Measurements from ENCODE around the gene SIGLEC9. TPM values are rescaled to one million over a fixed set of nuclear protein-coding genes. Genes with fewer than 3 reads are reported as not detected.

The SIGLEC9 gene
- total and polyA plus RNA-seq, 8 donors: 0.63 to 46.5 (median 1.4) TPM

GRCh38 chr19:51091126-51091525 lies 33.6 kb upstream of the SIGLEC9 start:
- ATAC-seq: no peak
- TF ChIP-seq CTCF (IDR thresholded peaks at IDR 0.05): no peak
- Histone ChIP-seq H3K4me1 (peaks cover 0 to 5% of the 10 kb centered on the region in 2 donors), H3K4me3 (no peak overlapping the region), H3K9me3 (no peaks in the 10 kb centered on the region), H3K27ac (no peak overlapping the region), H3K27me3 (no peaks in the 10 kb centered on the region), H3K36me3 (no peaks in the 10 kb centered on the region)
- intact Hi-C loops (cut with DNase I): no loop called here
- no peak for DNase-seq

- Histone ChIP-seq H3K9me3 (no peaks in the 10 kb centered on the region), H3K27me3 (no peaks in the 10 kb centered on the region), H3K36me3 (no peaks in the 10 kb centered on the region), H3K27ac (no peak overlapping the region), H3K4me1 (peaks cover 0 to 13% of the 10 kb centered on the region in 2 donors), H3K4me3 (no peak overlapping the region)
- TF ChIP-seq CTCF (IDR thresholded peaks at IDR 0.05): no peak
- ATAC-seq: no peak
- DNase-seq: no peak
- intact Hi-C loops (cut with DNase I): no loop called here
Observed at GRCh38 chr19:51091895-51092873, 32.5 kb upstream of the SIGLEC9 start.

GRCh38 chr19:51093101-51093500 lies 31.6 kb upstream of the SIGLEC9 start:
- ATAC-seq: no peak
- Histone ChIP-seq H3K4me1 (peaks cover 0 to 14% of the 10 kb centered on the region in 2 donors), H3K36me3 (peaks cover 0 to 4% of the 10 kb centered on the region in 2 donors), H3K27ac (no peak overlapping the region), H3K4me3 (no peak overlapping the region), H3K27me3 (no peaks in the 10 kb centered on the region), H3K9me3 (no peaks in the 10 kb centered on the region)
- no peak for DNase-seq
- TF ChIP-seq CTCF (IDR thresholded peaks at IDR 0.05): no peak
- intact Hi-C loops (cut with DNase I): no loop called here

GRCh38 chr19:51093510-51094345 lies 31.0 kb upstream of the SIGLEC9 start:
- ATAC-seq (no peak), DNase-seq (no peak)
- Histone ChIP-seq H3K36me3 (peaks cover 0 to 8% of the 10 kb centered on the region in 2 donors), H3K27me3 (no peaks in the 10 kb centered on the region), H3K27ac (no peak overlapping the region), H3K9me3 (no peaks in the 10 kb centered on the region), H3K4me3 (no peak overlapping the region), H3K4me1 (peaks cover 0 to 14% of the 10 kb centered on the region in 2 donors)
- TF ChIP-seq CTCF (IDR thresholded peaks at IDR 0.05): no peak
- intact Hi-C loops (cut with DNase I): no loop called here

Measured in left lung (tissue), 10 donors.